ENCODE results near the gene CFAP54. TPM values are rescaled to one million over a fixed set of nuclear protein-coding genes. Genes with fewer than 3 reads are reported as not detected.
"Not testable (repeated sequence)": the region's sequence is repeated elsewhere in the genome, so short reads cannot be mapped to it uniquely, and the experiment has no call there.

The CFAP54 gene
- total RNA-seq (2014; rRNA removed) = 1.1 and 3.4 TPM in 2 replicates
- polyA plus RNA-seq (2012) = 0.26 TPM

GRCh38 chr12:96489392-96490056, at the start of gene CFAP54:
Gene CFAP54, plus strand, starts transcription at chr12:96489577. Its CDS starts 33 bp downstream, at chr12:96489610.
- peak; percentile 94 for DNase-seq (ENCODE audit: low read depth)

- DNase-seq (ENCODE audit: low read depth) = no peak
These were observed 47.6 kb upstream of the CFAP54 start for GRCh38 chr12:96441816-96442215.

GRCh38 chr12:96442906-96443305, 46.5 kb upstream of the CFAP54 start:
- no peak for DNase-seq (ENCODE audit: low read depth)

GRCh38 chr12:96444399-96444798, 45.0 kb upstream of the CFAP54 start:
- no peak for DNase-seq (ENCODE audit: low read depth)

GRCh38 chr12:96445691-96446583, 43.4 kb upstream of the CFAP54 start:
- DNase-seq (ENCODE audit: low read depth) = peak; percentile 79

- no peak for DNase-seq (ENCODE audit: low read depth)
These were observed 42.1 kb upstream of the CFAP54 start for GRCh38 chr12:96447256-96447655.

- peak; percentile 65 for DNase-seq (ENCODE audit: low read depth)
These were observed 41.1 kb upstream of the CFAP54 start for GRCh38 chr12:96448300-96448699.

GRCh38 chr12:96452261-96452922, 37.0 kb upstream of the CFAP54 start:
- DNase-seq (ENCODE audit: low read depth) = no peak

GRCh38 chr12:96454396-96454795, 35.0 kb upstream of the CFAP54 start:
- no peak for DNase-seq (ENCODE audit: low read depth)

- DNase-seq (ENCODE audit: low read depth) = no peak
These were observed 33.0 kb upstream of the CFAP54 start for GRCh38 chr12:96456265-96456974.

- no peak for DNase-seq (ENCODE audit: low read depth)
These were observed 32.0 kb upstream of the CFAP54 start for GRCh38 chr12:96457191-96457930.

GRCh38 chr12:96459281-96459680, 30.1 kb upstream of the CFAP54 start:
- not testable (repeated sequence) for DNase-seq (ENCODE audit: low read depth)

GRCh38 chr12:96462571-96463280, 26.7 kb upstream of the CFAP54 start:
- no peak for DNase-seq (ENCODE audit: low read depth)

- DNase-seq (ENCODE audit: low read depth) = no peak
These were observed 23.5 kb upstream of the CFAP54 start for GRCh38 chr12:96465896-96466295.

- no peak for DNase-seq (ENCODE audit: low read depth)
These were observed 22.2 kb upstream of the CFAP54 start for GRCh38 chr12:96466939-96467751.

- DNase-seq (ENCODE audit: low read depth) = peak; percentile 83
These were observed 17.9 kb upstream of the CFAP54 start for GRCh38 chr12:96471368-96472050.

GRCh38 chr12:96472384-96472783, 17.0 kb upstream of the CFAP54 start:
- DNase-seq (ENCODE audit: low read depth) = peak; percentile 69

- DNase-seq (ENCODE audit: low read depth) = no peak
These were observed 15.8 kb upstream of the CFAP54 start for GRCh38 chr12:96473394-96474093.

All from LHCN-M2 (cell line).